NCI-H2196 treated with DMSO at 0.1 percent for 48 hours (cell line): ENCODE results near the gene MACROH2A2.

Experiments used
- DNase-seq: peaks from one replicate; lab custom pipeline; 2025; ENCODE audit not compliant: unreplicated experiment; lab: John Stamatoyannopoulos, UW

Gene MACROH2A2

DNA sequence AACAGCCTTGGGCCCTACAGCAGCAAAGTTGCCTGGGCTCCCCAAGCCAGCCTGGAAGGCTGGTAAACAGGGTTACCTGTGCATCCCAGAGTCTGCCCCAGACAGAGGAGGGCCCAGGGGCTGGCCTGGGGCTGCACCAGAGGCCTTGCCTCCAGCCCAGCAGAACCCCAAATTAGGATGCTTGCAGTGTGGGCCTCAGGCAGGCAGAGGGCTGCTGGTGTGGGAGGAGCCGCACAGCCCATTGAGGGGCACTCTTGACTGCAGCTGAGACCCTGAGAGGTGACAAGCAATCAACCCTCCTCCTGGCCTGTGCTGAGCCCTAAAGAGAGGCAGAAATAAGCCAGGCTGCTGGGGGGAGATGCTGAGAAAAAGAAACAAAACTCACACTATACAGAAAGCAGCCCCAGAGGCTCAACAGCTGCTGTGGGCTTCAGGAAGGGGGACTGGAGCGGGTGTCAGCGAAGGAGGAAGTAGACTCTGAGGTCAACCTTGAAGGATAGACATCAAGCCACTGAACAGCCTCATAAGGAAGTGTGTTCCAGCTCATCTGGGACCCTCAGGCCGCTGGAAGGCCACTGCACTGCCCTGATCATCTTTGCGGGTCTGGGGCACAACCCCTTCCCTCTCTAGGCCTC is 73.4 kb downstream of the MACROH2A2 start:
- no peak for DNase-seq

DNA sequence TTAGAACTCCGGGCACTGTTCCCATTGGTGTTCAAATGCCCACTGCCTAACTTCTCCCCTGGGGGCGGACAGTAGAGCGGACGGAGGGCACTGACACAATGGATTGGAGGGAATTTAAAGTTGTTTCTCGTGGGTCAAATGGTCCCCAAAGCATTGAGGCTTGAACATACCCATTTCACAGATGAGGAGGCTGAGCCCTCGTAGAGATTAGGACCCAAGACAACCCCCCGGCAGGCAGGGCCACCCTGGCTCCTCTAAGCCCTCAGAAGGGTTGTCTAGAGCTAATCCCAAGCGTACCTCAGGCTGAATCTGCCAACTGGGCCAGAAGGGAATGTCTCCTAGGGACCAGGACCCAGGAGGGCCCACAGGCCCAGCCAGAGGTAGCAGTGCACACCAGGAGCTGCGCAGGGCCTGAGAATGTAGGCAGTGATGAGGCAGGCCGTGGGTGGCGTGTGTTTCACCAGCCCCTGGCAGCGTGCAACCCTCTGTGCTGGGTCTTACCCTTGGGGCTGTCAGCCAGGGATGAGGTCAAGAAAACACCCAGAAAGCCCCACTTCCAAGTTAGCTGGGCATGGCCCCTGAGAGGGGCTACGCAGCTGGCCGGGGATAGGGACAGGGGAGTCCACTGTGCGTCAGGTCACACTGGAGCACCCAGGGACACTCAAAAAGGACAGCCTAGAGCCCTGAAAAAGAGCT is 74.2 kb downstream of the MACROH2A2 start:
- DNase-seq: no peak

DNA sequence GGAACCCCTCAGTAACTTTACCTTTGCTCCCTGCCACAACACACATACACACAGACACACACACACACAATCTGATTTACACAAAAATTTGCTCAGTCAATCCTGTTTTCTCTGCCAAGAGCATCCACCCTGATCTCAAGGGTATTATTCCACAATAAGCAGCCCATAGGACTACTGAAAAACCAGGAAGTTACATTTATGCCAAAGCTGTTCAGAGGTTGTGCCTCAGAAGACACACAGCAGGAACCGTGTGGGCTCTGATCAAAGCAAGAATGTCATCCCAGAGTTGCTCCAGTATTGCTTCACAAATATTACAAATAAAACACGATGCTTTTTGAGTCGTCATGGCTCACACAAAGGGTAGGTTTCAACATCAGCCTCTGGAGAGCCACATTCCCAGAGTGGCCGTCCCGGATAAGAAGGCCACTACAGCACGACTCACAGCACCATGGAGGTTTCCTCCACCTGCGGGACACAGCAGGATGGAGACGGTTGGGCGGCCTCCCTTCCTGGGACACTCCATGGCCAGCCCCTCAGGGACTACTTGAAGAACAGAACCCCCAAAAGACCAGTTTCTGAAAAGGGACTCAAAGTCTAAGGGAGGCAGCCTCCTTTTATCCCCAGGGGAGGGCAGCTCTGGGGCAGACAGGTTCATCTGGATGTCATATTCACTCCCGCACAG is 78.4 kb downstream of the MACROH2A2 start:
- DNase-seq: no peak

DNA sequence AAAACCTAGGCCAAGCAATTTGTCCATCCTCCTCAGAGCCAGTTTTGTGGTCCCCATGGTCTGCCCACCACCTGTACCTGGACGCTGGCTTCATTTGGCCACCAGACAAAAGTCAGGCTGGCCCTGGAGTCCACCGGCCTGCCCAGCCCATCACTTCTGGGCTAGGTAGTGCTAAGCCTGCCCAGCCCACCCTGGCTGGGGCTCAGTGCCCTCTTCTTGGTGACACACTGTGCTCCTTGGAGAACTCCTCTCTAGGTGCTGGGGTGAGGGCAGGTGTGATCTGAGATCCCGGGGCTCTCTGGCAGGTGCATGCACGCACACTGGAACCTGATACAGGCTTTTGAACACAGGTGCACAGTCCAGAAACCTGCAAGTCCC is 78.9 kb downstream of the MACROH2A2 start:
- no peak for DNase-seq

DNA sequence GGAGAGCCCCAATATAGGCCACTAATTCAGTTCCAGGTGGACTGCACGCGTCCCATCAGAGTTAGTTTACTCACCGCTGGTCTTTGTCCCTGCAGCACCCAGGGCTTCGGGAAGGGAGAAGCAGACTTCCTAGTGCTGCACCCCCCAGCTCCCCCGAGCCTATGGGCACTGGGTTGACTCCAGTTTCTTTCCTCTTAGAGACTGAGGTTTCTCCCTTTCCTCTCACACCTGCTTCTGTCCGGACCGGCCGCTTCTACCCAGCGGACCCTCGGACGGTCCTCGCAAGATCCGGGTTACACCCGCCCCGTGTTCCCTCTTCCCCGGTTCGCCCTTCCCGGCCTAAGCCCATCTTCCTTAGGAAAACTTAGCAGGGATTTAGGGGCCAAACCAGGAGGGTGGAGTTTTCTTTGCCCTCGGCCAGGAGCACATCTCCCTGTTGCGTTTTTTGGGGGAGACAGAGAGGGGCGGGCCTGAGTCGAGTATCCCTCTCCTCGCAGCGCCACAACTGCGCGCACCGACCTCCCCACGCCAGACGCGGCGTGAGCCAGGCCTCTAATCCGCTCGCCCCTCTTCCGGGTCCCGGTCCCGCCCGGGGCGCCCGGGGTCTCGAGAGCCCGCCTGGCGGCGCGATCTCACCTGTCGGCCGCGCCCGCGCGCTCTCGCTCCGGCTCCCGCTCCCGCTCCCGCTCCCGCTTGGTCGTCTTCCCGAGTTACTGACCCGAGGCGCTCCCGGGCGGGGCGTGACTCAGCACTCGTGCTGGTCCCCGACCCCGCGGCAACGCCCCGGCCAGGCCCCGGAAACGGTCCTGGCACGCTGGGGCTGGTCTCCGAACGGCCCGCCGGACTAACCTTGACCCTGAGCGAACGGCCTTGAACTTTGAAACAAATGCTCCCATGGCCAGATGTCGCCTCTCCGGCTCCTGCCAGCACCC is 79.7 kb downstream of the MACROH2A2 start, which contains the start of gene AIFM2:
TSS of gene AIFM2 (minus strand) at position 728 of the 932 bp plus-strand sequence. CDS start 8,741 bp downstream, outside the sequence.
- no peak for DNase-seq

DNA sequence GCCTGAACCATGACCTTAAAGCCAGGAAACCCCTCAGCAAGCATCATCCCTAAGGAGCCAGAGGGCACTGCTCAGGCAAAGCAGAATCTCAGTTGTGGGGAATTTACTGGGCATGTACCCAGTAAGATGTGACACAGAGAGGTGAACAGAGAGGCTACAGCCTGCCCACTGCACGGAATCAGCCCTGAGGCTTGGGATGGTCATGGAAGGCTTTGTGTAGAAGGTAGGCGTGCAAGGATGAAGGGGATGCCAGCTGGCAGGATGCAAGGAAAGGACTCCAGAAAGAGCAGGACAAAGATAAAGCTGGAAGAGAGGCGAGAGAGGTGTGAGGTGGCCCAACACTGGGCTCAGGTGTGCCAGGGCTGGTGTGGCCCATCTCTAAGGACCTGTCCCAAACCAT is 82.4 kb downstream of the MACROH2A2 start:
- DNase-seq: no peak

DNA sequence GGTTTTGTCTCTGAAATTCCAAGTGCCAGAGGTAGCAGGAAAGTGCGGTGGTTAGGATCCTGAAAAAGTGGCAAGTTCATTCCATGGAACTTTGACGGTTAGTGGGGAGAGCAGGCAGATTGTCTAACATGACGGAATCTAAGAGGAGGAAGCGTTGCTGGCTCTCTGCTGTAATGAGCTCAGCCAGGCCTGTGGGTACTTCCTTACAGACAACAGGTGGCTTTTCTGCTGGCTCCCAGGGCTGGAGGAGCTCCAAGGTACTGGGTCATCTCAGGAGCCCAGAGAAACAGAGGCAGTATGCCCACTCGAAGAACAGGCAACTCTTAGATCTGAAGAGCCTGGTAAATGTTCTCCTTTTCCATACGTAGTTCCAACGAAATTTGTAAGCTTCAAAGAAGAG is 83.0 kb downstream of the MACROH2A2 start:
- DNase-seq: no peak

DNA sequence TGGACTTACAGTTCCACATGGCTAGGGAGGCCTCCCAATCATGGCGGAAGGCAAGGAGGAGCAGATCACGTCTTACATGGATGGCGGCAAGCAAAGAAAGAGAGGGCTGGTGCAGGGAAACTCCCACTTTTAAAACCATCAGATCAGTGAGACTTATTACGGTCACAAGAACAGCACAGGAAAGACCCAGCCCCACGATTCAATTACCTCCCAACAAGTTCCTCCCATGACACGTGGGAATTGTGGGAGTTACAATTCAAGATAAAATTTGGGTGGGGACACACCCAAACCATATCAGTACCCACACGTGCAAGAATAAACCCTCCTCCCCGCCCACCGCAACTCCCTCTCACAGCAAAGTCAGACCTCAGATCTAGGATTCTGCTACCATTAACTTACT is 84.5 kb downstream of the MACROH2A2 start:
- DNase-seq: no peak

DNA sequence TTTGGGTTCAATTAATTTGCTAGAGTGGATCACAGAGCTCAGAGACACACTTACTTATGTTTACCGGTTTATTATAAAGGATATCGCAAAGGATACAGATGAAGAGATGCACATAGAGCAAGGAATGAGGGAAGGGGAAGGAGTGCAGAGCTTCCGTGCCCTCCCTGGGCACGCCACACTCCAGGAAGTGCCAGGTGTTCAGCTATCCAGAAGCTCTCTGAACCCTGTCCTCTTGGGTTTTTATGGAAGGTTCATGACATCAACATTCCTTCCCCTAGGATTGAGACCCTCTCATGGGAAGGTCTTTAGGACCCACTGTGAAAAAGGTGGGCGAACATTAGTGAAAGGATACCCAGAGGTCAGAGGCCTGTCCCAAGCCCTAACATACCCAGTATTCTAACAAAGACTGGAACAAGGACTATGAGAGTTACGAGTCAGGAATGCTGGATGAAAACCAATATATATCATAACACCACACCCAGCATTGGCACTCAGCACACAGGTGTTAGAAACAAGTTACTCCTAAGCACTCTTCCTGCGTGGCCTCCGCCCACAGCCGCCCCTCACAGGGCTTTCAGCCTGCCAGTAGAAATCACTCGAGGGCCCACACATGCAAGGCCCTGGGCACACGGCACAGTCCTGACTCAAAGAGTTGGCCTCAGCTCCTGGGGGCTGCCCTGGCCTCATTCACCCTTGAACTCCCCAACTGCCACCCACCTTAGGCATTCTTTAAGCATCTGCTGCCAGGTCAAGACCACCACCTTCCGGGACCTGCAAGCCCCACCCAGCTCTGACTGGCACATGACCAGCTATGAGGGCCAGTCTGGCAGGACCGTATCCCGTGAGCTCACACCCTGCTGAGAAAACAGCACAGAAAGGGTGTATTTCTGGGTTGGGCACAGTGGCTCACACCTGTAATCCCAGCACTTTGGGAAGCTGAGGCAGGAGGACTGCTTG is 85.6 kb downstream of the MACROH2A2 start:
- no peak for DNase-seq

DNA sequence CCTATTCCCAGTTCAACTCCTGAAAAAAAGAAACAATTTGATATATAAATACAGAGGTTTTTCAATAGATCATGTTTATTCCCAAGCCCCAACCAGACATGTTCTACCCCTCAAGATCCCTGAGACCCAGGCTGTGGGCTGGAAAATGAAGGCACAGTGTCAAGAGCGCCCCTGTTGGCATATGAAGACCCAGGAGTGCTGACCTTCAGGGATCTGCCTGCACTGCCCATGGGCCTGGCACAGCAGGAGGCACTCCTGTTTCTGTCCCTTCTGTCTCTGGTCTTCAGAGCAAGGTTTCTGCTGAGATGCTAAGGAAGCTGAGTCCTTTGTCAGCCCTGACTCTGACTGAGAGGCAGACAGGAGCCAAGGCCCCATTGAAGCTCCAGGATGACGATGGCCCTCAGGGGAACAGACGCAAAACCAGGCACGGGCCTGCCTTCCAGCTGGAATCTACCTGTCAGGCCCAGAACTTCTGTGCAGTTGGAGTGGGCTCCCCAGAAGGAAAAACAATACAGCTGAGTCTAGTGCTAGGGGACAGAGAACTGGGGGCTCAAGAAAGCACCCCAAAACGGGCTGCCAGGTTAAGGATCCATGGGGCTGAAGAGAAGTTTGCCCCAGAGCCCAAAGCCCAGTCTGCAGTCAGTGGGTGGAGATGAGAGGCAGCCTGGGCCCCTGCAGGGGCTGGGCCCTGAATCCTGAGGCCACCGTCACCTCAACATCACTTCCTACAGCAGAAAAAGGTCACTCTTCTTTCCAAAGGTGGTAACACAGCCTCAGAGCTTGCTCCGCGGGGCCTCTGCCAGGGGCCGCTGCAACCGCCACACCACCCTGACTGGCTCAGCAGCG is 86.7 kb downstream of the MACROH2A2 start:
- no peak for DNase-seq

DNA sequence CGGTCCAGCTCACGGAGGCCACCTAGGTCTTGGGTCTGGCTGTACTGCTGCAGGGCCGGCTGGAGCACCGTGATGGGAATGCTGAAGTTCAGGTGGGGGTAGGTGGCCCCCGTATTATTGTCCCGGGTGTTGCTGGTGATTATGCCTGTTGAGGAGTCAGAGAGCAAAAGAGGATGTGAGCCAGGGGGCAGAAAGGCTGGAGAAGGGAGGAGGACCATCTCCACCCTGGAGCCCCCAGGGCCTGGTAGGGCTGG is 87.3 kb downstream of the MACROH2A2 start:
- DNase-seq: no peak

DNA sequence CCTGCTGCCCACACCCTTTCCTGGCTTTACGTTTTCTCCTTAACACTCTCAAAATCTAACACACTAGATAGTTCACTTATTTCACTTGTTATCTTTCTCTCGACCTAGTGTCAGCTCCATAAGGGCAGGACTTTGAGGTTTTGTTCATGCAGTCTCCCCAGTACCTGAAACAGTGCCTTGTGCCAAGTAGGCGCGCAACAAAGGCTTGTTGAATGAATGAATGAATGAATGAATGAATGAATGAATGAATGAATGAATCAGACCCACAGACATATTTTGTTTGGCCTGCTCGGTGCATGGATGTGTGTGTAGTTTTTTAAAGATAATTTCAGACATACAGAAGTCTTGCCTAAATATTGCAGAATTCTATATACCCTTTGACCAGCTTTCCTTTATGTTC is 87.7 kb downstream of the MACROH2A2 start:
- no peak for DNase-seq

DNA sequence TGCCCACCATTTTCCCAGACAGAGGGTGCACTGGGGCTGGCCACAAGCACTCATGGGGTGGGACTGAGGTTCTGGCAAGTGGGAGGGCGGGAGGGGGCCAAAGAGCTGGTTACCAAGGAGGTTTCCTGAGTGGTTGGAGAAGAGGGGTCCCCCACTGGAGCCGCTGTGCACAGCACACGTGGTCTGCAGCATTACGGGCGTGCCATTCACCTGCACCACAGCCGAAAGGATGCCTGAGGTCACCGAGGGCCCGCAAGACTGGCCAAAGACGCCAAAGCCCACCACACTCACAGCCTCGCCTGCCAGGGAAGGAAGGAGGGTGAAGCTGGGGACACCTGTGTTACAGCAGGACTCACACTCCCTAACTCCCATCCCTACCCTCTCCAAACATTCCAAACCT is 89.9 kb downstream of the MACROH2A2 start:
- DNase-seq: no peak

DNA sequence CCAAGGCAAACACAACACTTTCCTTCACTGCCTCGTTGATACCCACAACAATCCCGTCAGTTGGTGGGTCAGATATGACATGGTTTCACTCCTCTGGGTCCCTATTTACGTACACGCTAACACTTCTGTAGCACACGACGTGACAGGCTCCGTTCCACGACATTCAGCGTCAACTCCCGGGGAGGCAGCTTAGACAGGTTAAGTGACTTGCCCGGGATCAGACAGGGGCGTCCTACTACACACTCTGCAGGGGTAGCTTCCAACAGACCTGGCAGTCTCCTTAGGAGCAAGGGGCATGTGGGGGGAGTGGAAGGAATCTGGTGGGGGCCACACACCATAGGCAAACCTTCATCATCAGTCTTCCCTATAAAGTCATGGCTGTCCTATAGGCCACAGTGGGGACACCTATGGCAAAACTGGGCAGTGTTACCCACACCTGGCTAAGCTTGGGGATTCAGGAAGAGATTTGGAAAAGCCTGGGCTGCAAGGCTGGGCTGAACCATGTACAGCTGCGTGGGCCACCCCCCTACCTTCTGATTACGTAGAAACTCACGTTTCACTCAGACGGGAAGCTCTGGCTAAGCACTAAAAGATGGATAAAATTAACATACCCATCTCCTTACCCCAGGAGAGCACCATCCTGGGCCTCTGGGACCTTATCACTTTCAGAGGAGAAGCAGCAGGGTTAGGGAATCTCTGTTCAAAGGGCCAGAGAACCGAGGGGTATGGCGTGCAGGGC is 91.9 kb downstream of the MACROH2A2 start:
- no peak for DNase-seq

DNA sequence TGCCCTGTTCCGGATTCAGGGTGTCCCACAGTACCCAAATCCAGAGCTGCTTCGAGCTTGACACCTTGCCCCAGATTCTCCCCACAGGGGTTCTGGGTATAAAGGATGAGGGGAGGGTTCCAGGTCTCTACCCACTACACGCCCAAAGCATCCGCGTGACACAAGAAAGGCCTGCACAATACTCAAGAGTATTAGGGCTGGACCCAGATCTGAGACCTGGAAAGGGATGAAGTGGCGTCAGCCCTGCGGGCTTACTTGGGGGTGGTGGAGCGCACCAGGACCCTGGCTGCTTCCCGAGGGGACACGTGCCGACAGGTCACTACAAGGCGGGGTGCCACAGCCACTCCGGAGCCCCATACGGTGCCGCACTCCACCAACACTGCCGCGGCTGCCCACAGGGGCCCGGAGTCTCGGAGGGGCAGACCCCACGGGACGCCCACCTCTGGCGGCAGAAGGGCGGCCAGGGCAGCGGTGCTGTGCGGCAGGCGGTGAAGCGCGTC is 92.6 kb downstream of the MACROH2A2 start:
- DNase-seq: no peak

DNA sequence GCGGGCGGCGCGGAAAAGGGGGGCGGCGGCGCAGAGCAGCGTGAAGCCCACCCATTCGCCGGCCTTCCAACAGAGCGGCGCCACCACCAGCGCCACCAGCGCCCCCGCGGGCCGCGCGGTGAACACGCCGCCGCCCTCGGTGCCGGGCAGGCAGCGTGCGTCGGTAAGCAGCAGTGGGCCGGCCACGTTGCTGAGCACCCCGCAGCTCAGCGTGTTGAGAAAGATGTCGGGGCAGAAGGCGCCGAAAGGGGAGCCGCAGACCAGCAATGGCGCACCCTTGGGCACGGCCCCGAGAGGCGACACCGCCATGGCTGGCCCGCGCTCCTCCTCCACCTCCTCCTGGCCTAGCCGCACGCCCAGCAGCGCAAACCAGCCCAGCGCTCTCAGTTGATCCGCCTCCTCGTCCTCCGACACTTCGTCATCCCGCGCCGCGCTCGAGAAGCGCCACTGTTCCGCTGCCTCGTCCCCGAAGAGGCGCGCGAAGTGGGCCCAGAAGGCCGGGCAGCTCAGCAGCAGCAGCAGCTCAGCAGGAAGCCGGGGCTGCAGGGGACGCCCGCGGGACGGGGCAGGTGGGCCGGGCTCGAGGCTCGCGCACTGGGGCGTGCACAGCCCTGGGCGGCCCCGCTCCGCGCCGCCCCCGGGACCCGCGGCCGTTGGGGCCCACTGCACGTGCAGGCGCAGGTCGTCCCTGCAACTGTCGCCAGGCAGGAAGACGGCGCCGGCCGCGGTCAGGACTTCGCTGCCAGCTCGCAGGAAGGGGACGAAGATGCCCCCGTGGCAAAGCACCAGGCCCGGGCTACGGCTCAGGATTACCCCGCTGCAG is 93.2 kb downstream of the MACROH2A2 start:
- DNase-seq: no peak

DNA sequence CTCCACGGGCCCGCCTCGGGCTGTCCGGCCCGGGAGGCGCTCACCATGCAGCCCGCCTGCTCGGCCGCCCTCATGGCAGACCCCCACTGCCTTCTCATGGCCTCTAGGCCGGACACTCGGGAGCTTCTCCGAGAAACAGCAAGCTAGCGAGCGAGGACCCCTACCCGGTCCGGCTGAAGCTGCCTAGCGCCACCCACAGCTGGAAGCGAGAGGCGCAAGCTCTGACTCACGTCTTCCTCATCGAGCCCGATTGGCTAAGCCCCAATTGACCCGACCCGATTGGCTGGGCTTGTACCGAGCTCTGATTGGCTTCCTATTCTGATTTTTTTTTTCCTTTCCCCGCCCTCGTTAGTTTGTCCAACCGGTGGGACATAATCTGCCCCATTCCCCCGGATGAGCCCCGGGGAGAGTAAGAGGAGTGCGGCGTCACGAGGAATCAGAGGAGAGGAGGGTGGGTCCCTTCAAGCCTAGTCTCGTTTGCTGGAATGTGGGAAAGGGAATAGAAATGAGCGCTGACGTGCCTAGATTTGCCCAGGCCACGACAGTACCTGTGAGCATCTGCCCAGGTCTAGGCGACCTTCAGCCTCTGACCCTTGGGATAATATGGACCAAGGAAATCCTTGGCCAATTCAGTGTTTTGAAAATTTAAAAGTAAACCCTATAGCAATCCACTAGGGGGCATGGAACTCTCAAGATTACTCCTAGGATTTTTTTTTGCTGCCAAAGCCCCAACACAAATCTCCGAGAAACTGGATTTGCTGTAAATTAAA is 94.0 kb downstream of the MACROH2A2 start, which contains the start of gene TYSND1:
TSS of gene TYSND1 (minus strand) at position 212 of the 770 bp plus-strand sequence. CDS start at position 98, 114 bp downstream.
- peak; percentile 73 for DNase-seq
